HG02610 (cell line): ENCODE results near the gene XPC.
"Not testable (repeated sequence)": the region's sequence is repeated elsewhere in the genome, so short reads cannot be mapped to it uniquely, and the experiment has no call there.

Experiments used
- ATAC-seq: cut with Tn5 transposase; IDR thresholded peaks from one replicate; pipeline ENCODE4 v1.9.1; 2021; ENCODE audit warnings: mild to moderate bottlenecking, moderate library complexity; ENCODE audit not compliant: unreplicated experiment

XPC gene

GRCh38 chr3:14178247-14179113, at the start of gene XPC, which contains the start of gene LSM3:
XPC (minus strand) TSS chr3:14178601; CDS start chr3:14178568, 33 bp downstream.
LSM3 (plus strand) TSS chr3:14178817; CDS start chr3:14178861, 44 bp downstream.
- peak; percentile 93 for ATAC-seq

GRCh38 chr3:14227856-14228255, 49.5 kb upstream of the XPC start:
- ATAC-seq = no peak

- not testable (repeated sequence) for ATAC-seq
These were observed 48.0 kb upstream of the XPC start for GRCh38 chr3:14226351-14226750.

DNA sequence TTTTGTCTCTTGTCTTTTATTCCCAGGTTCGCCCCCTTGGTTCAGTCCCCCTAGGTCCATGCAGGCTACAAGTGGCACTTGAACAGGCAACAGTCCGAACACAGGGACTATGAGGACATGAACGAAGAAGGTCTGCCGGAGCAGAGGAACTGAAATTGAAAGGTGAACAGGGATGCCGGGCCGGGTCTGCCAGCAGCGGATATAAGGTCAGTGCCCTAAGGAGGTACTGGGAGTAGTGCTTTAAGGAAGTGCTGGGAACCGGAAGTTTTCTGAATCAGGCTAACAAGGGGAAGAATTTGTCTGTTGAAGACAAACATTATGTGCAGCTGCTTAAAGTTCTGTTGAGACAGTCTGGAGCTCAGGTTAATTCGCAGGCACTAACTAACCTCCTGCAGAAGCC, 47.0 kb upstream of the XPC start:
- ATAC-seq = no peak

DNA sequence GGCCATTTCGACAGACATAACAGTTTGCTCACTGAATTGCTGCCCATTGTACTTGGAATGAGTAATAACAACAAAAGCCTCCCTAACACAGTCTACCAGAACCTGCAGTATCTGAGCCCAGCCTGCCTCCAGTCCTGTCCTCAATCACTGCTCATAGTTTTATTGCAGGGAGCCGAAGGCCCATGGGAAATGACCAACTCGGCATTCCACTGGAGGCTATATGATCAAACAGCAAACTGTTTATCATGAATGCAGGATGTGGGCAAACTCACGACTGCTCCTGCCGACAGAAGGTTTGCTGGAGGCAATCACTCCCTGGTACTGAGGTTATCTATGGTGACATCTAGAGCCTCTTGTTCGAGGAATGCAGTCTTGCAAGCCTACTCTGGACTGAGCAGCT, 46.5 kb upstream of the XPC start:
- no peak for ATAC-seq

DNA sequence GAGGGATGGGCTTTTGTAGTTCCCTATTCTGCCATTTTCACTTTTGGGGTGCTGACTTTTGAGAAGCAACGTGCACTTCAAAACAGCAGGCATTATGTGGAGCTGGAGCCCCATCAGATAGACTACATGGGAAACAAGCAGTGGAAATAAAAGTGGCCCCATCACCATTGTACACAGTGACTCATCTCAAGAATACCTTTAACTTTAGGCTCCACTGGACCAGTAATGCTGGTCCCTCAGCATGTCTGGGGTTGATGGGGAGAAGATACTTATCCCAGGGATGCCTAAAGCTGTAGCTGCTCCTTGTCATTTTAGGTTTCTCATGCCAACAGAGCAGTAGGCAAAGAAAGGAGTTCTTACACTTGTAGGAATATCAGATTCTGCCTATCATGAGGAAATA, 45.2 kb upstream of the XPC start:
- peak; percentile 46 for ATAC-seq

DNA sequence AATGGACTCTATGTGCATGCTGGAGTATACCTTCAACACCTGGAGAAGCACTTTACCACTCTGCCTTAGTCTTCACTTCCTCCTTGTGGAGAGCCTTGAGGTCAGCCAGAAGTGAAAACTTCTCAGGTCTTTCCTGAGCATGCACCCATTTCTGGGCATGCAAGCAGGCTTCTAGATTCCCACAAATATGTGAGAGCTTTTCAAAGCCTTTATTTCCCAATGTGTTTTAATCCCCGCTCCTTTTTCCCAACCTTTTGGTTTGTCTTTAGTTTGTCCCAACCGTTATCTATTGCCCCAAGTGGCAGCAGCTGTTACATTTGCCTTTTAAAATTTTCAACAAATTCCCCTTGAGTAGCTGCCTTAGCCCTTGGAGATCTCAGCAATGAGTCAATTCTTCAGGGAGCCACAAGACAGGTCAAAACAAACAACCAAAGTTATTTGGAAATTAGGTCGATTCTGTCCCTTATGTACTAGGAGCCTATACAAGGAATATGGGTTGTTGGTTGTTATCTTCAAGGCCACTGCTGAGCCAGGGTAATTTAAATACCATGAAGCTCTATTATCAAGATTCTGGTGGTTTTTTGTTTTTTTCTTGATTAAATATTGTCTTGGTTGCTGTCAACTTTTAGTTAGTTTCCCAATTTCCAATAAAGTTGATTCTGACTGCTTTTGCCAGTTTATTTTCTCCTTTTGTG, 44.6 kb upstream of the XPC start:
- ATAC-seq = peak; percentile 46

- no peak for ATAC-seq
These were observed 44.1 kb upstream of the XPC start for GRCh38 chr3:14222457-14222856.

- no peak for ATAC-seq
These were observed 43.5 kb upstream of the XPC start for GRCh38 chr3:14221902-14222301.

DNA sequence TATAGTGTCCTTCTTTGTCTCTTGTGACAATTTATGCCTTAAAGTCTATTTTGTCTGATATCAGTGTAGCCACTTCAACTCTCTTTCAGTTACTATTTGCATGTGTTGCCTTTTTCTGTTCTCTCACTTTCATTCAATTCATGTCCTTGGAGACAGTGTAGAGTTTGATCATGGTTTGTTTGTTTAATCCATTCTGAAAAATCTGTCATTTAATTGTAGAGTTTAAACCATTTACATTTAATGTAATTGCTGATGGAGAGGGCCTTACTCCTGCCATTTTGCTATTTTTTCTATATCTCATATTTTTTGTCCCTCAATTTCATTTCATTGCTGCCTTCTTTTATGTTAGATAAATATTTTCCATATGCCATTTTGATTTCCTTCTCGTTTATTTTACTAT, 42.5 kb upstream of the XPC start:
- no peak for ATAC-seq

- ATAC-seq = no peak
These were observed 40.0 kb upstream of the XPC start for GRCh38 chr3:14218355-14218754.

DNA sequence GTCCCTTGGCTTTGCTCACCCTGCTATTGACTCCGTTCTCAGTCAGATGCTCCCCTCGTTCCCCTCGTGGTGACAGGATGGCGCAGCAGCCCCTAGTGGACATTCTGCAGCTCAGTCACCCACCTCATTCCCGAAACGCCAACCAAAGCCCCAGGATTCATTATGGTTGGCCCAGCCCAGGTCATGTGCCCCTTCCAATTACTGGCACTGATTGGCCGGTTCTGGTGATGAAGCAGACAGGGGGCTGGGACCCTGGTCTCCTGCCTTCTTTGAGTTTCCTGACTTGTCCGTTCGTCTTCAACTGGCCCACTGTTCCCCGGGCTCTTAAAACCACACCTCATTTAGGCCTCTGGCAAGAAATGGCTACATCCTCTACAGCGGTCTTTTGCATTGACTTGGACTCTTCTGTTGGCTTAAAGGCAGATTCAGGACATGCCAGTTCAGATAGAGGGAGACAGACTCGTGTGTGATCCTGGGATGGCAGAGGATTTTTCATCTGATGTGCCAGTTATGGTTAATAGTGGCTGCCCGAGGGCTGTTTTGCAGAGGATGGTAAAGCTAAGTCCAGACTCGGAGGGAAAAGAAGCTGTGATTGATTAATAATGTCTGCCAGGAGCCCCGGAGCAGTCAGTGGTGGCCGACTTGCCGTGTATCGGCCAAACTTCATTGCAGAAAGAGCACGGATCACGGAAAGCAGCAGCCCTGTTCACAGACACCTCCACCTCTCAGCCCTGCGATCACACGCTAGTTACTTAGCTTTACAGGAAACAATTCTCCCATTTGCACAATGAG, 38.1 kb upstream of the XPC start:
- ATAC-seq = no peak

- ATAC-seq = no peak
These were observed 36.4 kb upstream of the XPC start for GRCh38 chr3:14214764-14215163.

- ATAC-seq = no peak
These were observed 34.8 kb upstream of the XPC start for GRCh38 chr3:14213066-14213774.

DNA sequence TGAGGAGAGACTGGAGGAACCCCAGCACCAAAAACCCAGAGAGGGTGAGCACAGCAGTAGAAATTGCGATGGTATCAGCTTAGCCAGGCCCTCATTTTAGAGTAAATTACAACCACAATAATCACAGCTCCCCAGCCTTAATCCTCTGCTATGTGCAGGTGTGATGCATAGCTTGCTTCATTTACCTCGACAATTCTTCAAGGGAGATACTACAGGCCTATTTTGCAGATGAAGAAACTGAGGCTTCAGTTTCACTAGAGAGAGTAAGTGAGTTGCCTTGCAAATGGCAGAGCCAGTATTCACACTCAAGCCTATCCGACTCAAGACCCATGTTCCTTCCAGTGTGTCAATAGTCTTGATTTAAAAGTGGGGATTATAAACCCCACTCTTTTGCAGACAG, 33.6 kb upstream of the XPC start:
- ATAC-seq = no peak

GRCh38 chr3:14211621-14212020, 33.2 kb upstream of the XPC start:
- ATAC-seq = no peak

- ATAC-seq = no peak
These were observed 32.6 kb upstream of the XPC start for GRCh38 chr3:14210843-14211594.

GRCh38 chr3:14210290-14210688, 31.9 kb upstream of the XPC start:
- ATAC-seq = no peak

GRCh38 chr3:14209581-14210289, 31.3 kb upstream of the XPC start:
- no peak for ATAC-seq
